Right lobe of liver (tissue), 6 donors: ENCODE measurements around the gene ARHGAP21. TPM values are rescaled to one million over a fixed set of nuclear protein-coding genes. Genes with fewer than 3 reads are reported as not detected.

Experiments
- ATAC-seq, 4 donors: fragments of 200-7000 bp; cut with Tn5 transposase; one replicate each; pipeline ENCODE4 v1.9.1; 2020; ENCODE audit warnings: mild to moderate bottlenecking in 4 of 4, moderate library complexity in 4 of 4
- DNase-seq, 3 donors: peaks; one replicate each; pipeline ENCODE4 v3.0.0-alpha.2; 2020
- H3K27ac ChIP-seq, 3 donors: fragments of 200-600 bp; one replicate each; pipeline ENCODE4 v1.8.0; 2022
- H3K27me3 ChIP-seq, 2 donors: fragments of 200-600 bp; one replicate each; pipeline ENCODE4 v1.8.0; 2022
- H3K36me3 ChIP-seq, 4 donors: fragments of 200-600 bp; sonication (generic) in 1 of 4; one replicate each; pipeline versions ENCODE4 v1.5.1 to v1.8.0; 2017 to 2022; ENCODE audit warnings: control low read depth in 1 of 4
- H3K4me1 ChIP-seq, 4 donors: fragments of 200-600 bp; sonication (generic) in 1 of 4; one replicate each; pipeline versions ENCODE4 v1.5.1 to v1.8.0; 2017 to 2022; ENCODE audit warnings: control low read depth in 1 of 4
- H3K4me3 ChIP-seq, 3 donors: fragments of 200-600 bp; one replicate each; pipeline ENCODE4 v1.8.0; 2022
- H3K9me3 ChIP-seq, 4 donors: fragments of 200-600 bp; sonication (generic) in 1 of 4; one replicate each; pipeline versions ENCODE4 v1.5.1 to v1.8.0; 2017 to 2022; ENCODE audit warnings: control low read depth in 1 of 4
- CTCF ChIP-seq, 4 donors: fragments of 200-600 bp in 3 of 4; fragments of 450-650 bp in 1 of 4; IDR thresholded peaks; one replicate each; pipeline versions ENCODE4 v1.5.1 to v1.8.0; 2016 to 2022; ENCODE audit warnings: antibody characterized with exemption in 4 of 4, mild to moderate bottlenecking in 2 of 4
- POLR2A ChIP-seq: fragments of 450-650 bp; IDR thresholded peaks from one replicate; pipeline ENCODE4 v1.6.1; 2017; ENCODE audit warnings: antibody characterized with exemption, mild to moderate bottlenecking
- WGBS: methylation state at CpG from one replicate; pipeline ENCODE4 v1.1.6; 2018; ENCODE audit warnings: low coverage, low lambda C conversion rate; ENCODE audit not compliant: insufficient coverage; ENCODE audit errors: missing lambda C conversion rate; 5-methylcytosine and 5-hydroxymethylcytosine counted together
- intact Hi-C, 2 donors: fragments of 100-400 bp; cut with DNase I; formaldehyde crosslinking; loops; one replicate each; pipeline versions ENCODE4 v1.11.2 to v1.14.1; 2022
- total RNA-seq, 6 experiments: library from RNA; depleted of rRNA in 2 of 6; stranded (reverse); fragments of >200 nt in 2 of 6; fragmentation: NEBNext Ultra II Directional in 3 of 6; extraction: Animal tissue kit (Norgen Biotek cat#: 25700) in 3 of 6; gene quantifications; one replicate each; pipeline versions ENCODE4 v1.1.0 to v1.2.4, GENCODE V29; 2016 to 2023
- donor health status: DM: no; HTN: yes; CAD: no.
- donor health status: DM: no; HTN: no; CAD: no.
- donor health status: DM: no; HTN: no; CAD: no.
- donor health status: DM: no; HTN: yes; CAD: no.
- donor health status: DM: no; HTN: yes; CAD: no.

ARHGAP21 gene
- total RNA-seq, 6 experiments from 2014 or later: 27.6 to 47.1 (median 31.0) TPM

GRCh38 chr10:24724381-24725228 lies 918 bp upstream of the ARHGAP21 start:
- H3K4me3 ChIP-seq: peak overlapping the region; percentile 60 to 81 (median 73)
- peaks cover 0 to 26% (median 9%) of the 10 kb centered on the region in 4 donors for H3K4me1 ChIP-seq
- WGBS: 2% methylated on average over 13 of the region's 52 CpGs
- peak; percentile 88 to 94 (median 90) for ATAC-seq
- peak overlapping the region; percentile 86 to 96 (median 95) for H3K27ac ChIP-seq
- no peaks in the 10 kb centered on the region for H3K36me3 ChIP-seq
- TF ChIP-seq POLR2A (peak; percentile 96), CTCF (IDR thresholded peaks at IDR 0.05) (no peak)
- no peaks in the 10 kb centered on the region for H3K27me3 ChIP-seq
- intact Hi-C loops: no loop called here
- DNase-seq: peak; percentile 98 to 99 (median 99)
- H3K9me3 ChIP-seq: no peaks in the 10 kb centered on the region

- WGBS: no CpG with 5 or more reads among the region's 70 CpGs
- TF ChIP-seq CTCF (IDR thresholded peaks at IDR 0.05) (no peak), POLR2A (no peak)
- Histone ChIP-seq H3K27ac (peak overlapping the region; percentile 91 to 96 (median 95)), H3K9me3 (no peaks in the 10 kb centered on the region), H3K27me3 (no peaks in the 10 kb centered on the region), H3K4me1 (peaks cover 0 to 35% (median 10%) of the 10 kb centered on the region in 4 donors), H3K36me3 (no peaks in the 10 kb centered on the region), H3K4me3 (peak overlapping the region; percentile 79 to 81 (median 80))
- ATAC-seq: no peak
- DNase-seq: peak in 1 of 3 donors; percentile 68
- intact Hi-C loops: no loop called here
These were observed 300 bp downstream of the ARHGAP21 start for GRCh38 chr10:24723386-24723787.

- DNase-seq (peak in 2 of 3 donors; percentile 65 to 71), ATAC-seq (peak; percentile 20 to 42 (median 38))
- H3K4me1 ChIP-seq: peaks cover 0 to 39% (median 10%) of the 10 kb centered on the region in 4 donors
- peak overlapping the region; percentile 79 to 81 (median 80) for H3K4me3 ChIP-seq
- H3K9me3 ChIP-seq: no peaks in the 10 kb centered on the region
- H3K27ac ChIP-seq: peak overlapping the region; percentile 91 to 96 (median 95)
- no peaks in the 10 kb centered on the region for H3K36me3 ChIP-seq
- 1% methylated on average over 18 of the region's 84 CpGs for WGBS
- no peaks in the 10 kb centered on the region for H3K27me3 ChIP-seq
- intact Hi-C loops: no loop called here
- no peak for TF ChIP-seq CTCF (IDR thresholded peaks at IDR 0.05)
- TF ChIP-seq POLR2A: peak; percentile 51
These were observed 856 bp downstream of the ARHGAP21 start for GRCh38 chr10:24722676-24723385.

- 4% methylated on average over 19 of the region's 19 CpGs for WGBS
- TF ChIP-seq POLR2A: no peak
- TF ChIP-seq CTCF (IDR thresholded peaks at IDR 0.05): no peak
- H3K9me3 ChIP-seq: no peaks in the 10 kb centered on the region
- ATAC-seq (no peak), DNase-seq (no peak)
- peaks cover 0 to 39% (median 10%) of the 10 kb centered on the region in 4 donors for H3K4me1 ChIP-seq
- H3K36me3 ChIP-seq: no peaks in the 10 kb centered on the region
- peak overlapping the region; percentile 79 to 81 (median 80) for H3K4me3 ChIP-seq
- peak overlapping the region; percentile 91 to 96 (median 95) for H3K27ac ChIP-seq
- intact Hi-C loops: no loop called here
- H3K27me3 ChIP-seq: no peaks in the 10 kb centered on the region
These were observed 1.5 kb downstream of the ARHGAP21 start for GRCh38 chr10:24722131-24722675.
